Naive thymus-derived CD4-positive, alpha-beta T cell (primary cell): ENCODE data around the gene CD93. TPM values are rescaled to one million over a fixed set of nuclear protein-coding genes. Genes with fewer than 3 reads are reported as not detected.

Source experiments
- ATAC-seq: fragments of 150-1000 bp; cut with Tn5 transposase; 2 replicates; pipeline ENCODE4 v1.10.0; 2021; ENCODE audit warnings: mild to moderate bottlenecking, moderate library complexity
- CTCF ChIA-PET: fragments of 350-600 bp; sonication (Branson Sonifier 250); formaldehyde crosslinking; loops from one replicate; lab custom pipeline; 2021; ENCODE audit warnings: antibody characterized with exemption; lab: Charles Lee
- POLR2A ChIA-PET: fragments of 350-600 bp; sonication (Branson Sonifier 250); formaldehyde crosslinking; loops from one replicate; lab custom pipeline; 2021; ENCODE audit warnings: antibody characterized with exemption, inconsistent platforms; lab: Charles Lee
- DNase-seq, 9 donors: peaks; one replicate each; pipeline versions ENCODE4 v3.0.0 to v3.0.0-alpha.2; 2020 to 2022; ENCODE audit warnings: mixed read lengths in 1 of 9
- H3K27ac ChIP-seq: one replicate; pipeline ENCODE4 v1.7.0; 2013; ENCODE audit warnings: mild to moderate bottlenecking, low read depth, low read length, moderate library complexity
- H3K27me3 ChIP-seq, 2 donors: one replicate each; pipeline ENCODE4 v1.7.0; 2013; ENCODE audit warnings: low read length in 2 of 2, mild to moderate bottlenecking in 2 of 2, moderate library complexity in 2 of 2; ENCODE audit not compliant: control insufficient read depth in 2 of 2, insufficient read depth in 2 of 2
- H3K36me3 ChIP-seq, 3 experiments: 1 replicate in 2 of 3; 2 replicates in 1 of 3; pipeline ENCODE4 v1.7.0; 2013; ENCODE audit warnings: low read length in 3 of 3, mild to moderate bottlenecking in 3 of 3, moderate library complexity in 1 of 3; ENCODE audit not compliant: insufficient read depth in 3 of 3, control insufficient read depth in 2 of 3
- H3K4me1 ChIP-seq, 2 donors: one replicate each; pipeline ENCODE4 v1.7.0; 2013; ENCODE audit warnings: low read length in 2 of 2, mild to moderate bottlenecking in 2 of 2, moderate library complexity in 1 of 2; ENCODE audit not compliant: control insufficient read depth in 2 of 2, insufficient read depth in 2 of 2
- H3K4me3 ChIP-seq: 2 replicates; pipeline ENCODE4 v1.7.0; 2013; ENCODE audit warnings: mild to moderate bottlenecking, low read length
- H3K9me3 ChIP-seq, 3 experiments: 1 replicate in 2 of 3; 2 replicates in 1 of 3; pipeline ENCODE4 v1.7.0; 2013; ENCODE audit warnings: low read length in 3 of 3; ENCODE audit not compliant: control insufficient read depth in 2 of 3
- H3K27ac Mint-ChIP-seq, 9 donors: one replicate each; pipeline ENCODE4 v1.8.0; 2020 to 2022; ENCODE audit warnings: mixed read lengths in 9 of 9, mild to moderate bottlenecking in 8 of 9, moderate library complexity in 5 of 9, inconsistent platforms in 2 of 9
- H3K27me3 Mint-ChIP-seq, 5 donors: one replicate each; pipeline ENCODE4 v1.8.0; 2021 to 2022; ENCODE audit warnings: mixed read lengths in 5 of 5, mild to moderate bottlenecking in 1 of 5
- H3K36me3 Mint-ChIP-seq, 5 donors: one replicate each; pipeline ENCODE4 v1.8.0; 2020 to 2022; ENCODE audit warnings: mixed read lengths in 5 of 5, mild to moderate bottlenecking in 3 of 5, inconsistent platforms in 1 of 5
- H3K4me1 Mint-ChIP-seq, 7 donors: one replicate each; pipeline ENCODE4 v1.8.0; 2020 to 2022; ENCODE audit warnings: mixed read lengths in 7 of 7, mild to moderate bottlenecking in 3 of 7, inconsistent platforms in 1 of 7
- H3K4me3 Mint-ChIP-seq, 10 donors: one replicate each; pipeline ENCODE4 v1.8.0; 2020 to 2022; ENCODE audit warnings: mild to moderate bottlenecking in 10 of 10, mixed read lengths in 10 of 10, moderate library complexity in 6 of 10, inconsistent platforms in 2 of 10
- H3K9me3 Mint-ChIP-seq, 11 donors: one replicate each; pipeline ENCODE4 v1.8.0; 2020 to 2022; ENCODE audit warnings: mixed read lengths in 11 of 11, mild to moderate bottlenecking in 4 of 11, inconsistent platforms in 1 of 11, moderate library complexity in 1 of 11
- intact Hi-C, 2 donors: fragments of 100-400 bp; cut with micrococcal nuclease; formaldehyde crosslinking; loops; one replicate each; pipeline ENCODE4 v1.15.1; 2023
- polyA plus RNA-seq, 2 donors: library from polyadenylated mRNA; unstranded; fragments of 300-500 nt; fragmentation: Illumina TruSeq; gene quantifications; one replicate each; pipeline ENCODE4 v1.2.3, GENCODE V29; 2021
- total RNA-seq, 6 experiments: library from RNA in 5 of 6; stranded (reverse) in 5 of 6; gene quantifications; 1 replicate in 5 of 6; 2 replicates in 1 of 6; pipeline ENCODE4 v1.2.3 and lab custom pipeline; 2021 to 2026

CD93 gene
- total and polyA plus RNA-seq, 7 experiments from 2014 or later = 0.02 to 61.2 (median 2.6) TPM; not detected in 1

DNA sequence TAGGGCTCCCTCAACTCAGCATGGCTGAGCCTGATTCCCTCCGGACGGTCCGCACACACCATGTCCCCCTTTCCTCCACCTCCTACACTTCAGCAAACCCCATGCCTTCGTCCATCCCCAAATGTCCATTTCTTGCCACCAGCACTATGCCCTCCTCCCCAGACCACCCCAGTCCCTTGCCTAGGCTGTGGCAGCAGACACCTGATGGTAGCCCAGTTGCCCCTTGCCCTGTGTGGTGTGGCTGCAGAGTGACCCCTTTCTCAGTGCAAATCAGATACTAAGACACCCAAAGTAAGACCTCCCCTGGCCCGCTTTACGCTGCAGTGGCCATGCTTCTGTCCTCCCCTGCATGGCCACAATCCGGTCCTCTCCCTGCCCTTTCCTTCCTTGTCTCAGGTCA is 34.1 kb upstream of the CD93 start:
- ATAC-seq = no peak
- Histone ChIP-seq H3K36me3 (no peaks in the 10 kb centered on the region), H3K27me3 (no peaks in the 10 kb centered on the region), H3K4me3 (no peak overlapping the region), H3K9me3 (no peaks in the 10 kb centered on the region), H3K4me1 (no peaks in the 10 kb centered on the region), H3K27ac (no peak overlapping the region)
- no peak overlapping the region for H3K4me3 Mint-ChIP-seq
- no peak for DNase-seq
- peaks cover 0 to 7% (median 0%) of the 10 kb centered on the region in 7 donors for H3K4me1 Mint-ChIP-seq
- peaks cover 0 to 2% (median 0%) of the 10 kb centered on the region in 11 donors for H3K9me3 Mint-ChIP-seq
- no peak overlapping the region for H3K27ac Mint-ChIP-seq
- intact Hi-C loops = no loop called here
- CTCF ChIA-PET = no interaction called here
- peaks cover 0 to 14% (median 9%) of the 10 kb centered on the region in 5 donors for H3K27me3 Mint-ChIP-seq
- POLR2A ChIA-PET = no interaction called here
- no peaks in the 10 kb centered on the region for H3K36me3 Mint-ChIP-seq

DNA sequence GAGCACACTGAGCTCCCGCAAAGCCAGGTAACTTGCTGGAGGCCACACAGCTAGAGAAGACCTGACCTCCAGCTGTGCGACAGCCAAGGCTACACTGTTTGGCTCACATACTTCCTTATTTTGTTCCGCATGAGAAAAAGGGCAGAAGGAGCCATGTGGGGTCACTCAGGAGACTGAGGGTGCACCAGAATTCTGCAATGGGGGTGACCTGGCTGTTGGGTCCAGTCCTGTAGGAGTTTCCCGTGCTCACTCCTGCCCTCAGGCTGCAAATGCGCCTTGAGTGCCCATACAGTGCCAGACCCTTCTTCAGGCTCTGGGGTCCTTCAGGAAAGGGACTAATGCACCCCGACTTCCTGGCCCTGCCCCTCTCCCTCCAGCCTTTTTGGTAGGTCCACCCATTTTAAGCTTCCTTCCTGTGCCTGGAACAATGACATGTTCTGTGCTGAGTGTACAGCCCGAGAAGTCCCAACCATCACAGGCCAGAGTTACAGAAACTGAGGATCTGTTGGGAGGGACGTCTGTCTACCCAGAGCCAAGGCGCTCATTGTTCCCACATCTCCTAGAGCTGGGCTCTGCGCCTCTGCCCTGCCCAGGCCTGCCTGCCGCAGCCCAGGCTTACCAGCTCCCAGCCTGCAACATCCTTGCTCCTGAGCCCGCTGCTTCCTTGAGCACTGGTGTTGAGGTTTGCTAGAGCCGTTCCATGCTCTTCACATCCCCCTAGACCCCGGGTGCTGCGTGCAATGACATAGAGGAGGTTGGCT is 33.5 kb upstream of the CD93 start:
- no peaks in the 10 kb centered on the region for H3K27me3 ChIP-seq
- no peaks in the 10 kb centered on the region for H3K9me3 ChIP-seq
- no peak for ATAC-seq
- no peaks in the 10 kb centered on the region for H3K4me1 ChIP-seq
- H3K27ac ChIP-seq = no peak overlapping the region
- H3K4me3 Mint-ChIP-seq = no peak overlapping the region
- H3K36me3 Mint-ChIP-seq = no peaks in the 10 kb centered on the region
- H3K9me3 Mint-ChIP-seq = peaks cover 0 to 2% (median 0%) of the 10 kb centered on the region in 11 donors
- H3K36me3 ChIP-seq = no peaks in the 10 kb centered on the region
- CTCF ChIA-PET = no interaction called here
- POLR2A ChIA-PET = no interaction called here
- H3K27me3 Mint-ChIP-seq = peaks cover 0 to 13% (median 5%) of the 10 kb centered on the region in 5 donors
- no peak for DNase-seq
- H3K27ac Mint-ChIP-seq = no peak overlapping the region
- H3K4me1 Mint-ChIP-seq = peaks cover 0 to 8% (median 0%) of the 10 kb centered on the region in 7 donors
- H3K4me3 ChIP-seq = no peak overlapping the region
- intact Hi-C loops = no loop called here

DNA sequence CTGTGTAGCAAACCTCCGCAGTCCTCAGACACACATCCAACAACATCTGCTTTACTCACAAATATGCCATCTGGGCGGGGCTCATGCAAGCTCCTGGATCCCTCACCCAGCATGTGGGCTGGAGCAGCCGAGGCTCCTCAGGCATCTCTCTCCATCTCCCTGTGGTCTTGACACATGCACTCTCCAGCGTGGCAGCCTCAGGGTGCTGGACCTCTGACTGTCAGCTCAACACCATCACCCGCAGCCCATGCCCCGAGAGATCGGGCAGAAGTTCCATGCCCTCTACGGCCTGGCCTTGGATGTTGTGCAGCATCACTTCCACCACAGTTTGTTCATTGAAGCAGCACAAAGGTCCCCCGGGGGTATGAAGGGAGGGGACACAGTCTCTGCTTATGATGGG is 32.6 kb upstream of the CD93 start:
- Mint-ChIP-seq H3K4me1 (peaks cover 0 to 8% (median 0%) of the 10 kb centered on the region in 7 donors), H3K4me3 (no peak overlapping the region), H3K27ac (no peak overlapping the region), H3K9me3 (peaks cover 0 to 2% (median 0%) of the 10 kb centered on the region in 11 donors), H3K36me3 (no peaks in the 10 kb centered on the region), H3K27me3 (peaks cover 0 to 13% (median 5%) of the 10 kb centered on the region in 5 donors)
- ChIA-PET POLR2A (no interaction called here), CTCF (no interaction called here)
- Histone ChIP-seq H3K36me3 (no peaks in the 10 kb centered on the region), H3K27ac (no peak overlapping the region), H3K4me3 (no peak overlapping the region), H3K4me1 (no peaks in the 10 kb centered on the region), H3K9me3 (no peaks in the 10 kb centered on the region), H3K27me3 (no peaks in the 10 kb centered on the region)
- no peak for DNase-seq
- intact Hi-C loops = no loop called here
- no peak for ATAC-seq

DNA sequence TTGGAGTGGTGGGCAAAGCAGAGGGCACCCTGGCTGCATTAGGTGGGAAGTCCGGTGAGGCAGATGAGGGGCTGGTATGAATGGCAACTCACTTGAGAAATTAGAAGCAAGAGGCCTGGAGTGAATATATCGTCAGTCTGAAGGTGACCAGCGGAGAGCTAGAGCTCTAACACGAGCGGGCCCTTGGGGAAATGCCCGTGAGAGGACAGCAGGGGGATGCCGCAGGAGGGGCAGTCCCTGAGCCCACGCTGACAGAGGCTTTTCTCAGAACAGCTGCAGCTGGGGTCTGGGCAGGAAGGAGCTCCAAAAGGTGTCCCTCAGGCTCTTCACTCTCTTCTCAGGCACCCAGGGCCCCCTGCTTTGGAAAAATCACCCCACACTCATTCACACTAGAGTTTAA is 32.0 kb upstream of the CD93 start:
- Mint-ChIP-seq H3K4me1 (peaks cover 0 to 8% (median 0%) of the 10 kb centered on the region in 7 donors), H3K36me3 (no peaks in the 10 kb centered on the region), H3K27ac (no peak overlapping the region), H3K9me3 (peaks cover 0 to 2% (median 0%) of the 10 kb centered on the region in 11 donors), H3K27me3 (peaks cover 0 to 13% (median 5%) of the 10 kb centered on the region in 5 donors), H3K4me3 (no peak overlapping the region)
- Histone ChIP-seq H3K9me3 (no peaks in the 10 kb centered on the region), H3K36me3 (no peaks in the 10 kb centered on the region), H3K4me1 (no peaks in the 10 kb centered on the region), H3K4me3 (no peak overlapping the region), H3K27ac (no peak overlapping the region), H3K27me3 (no peaks in the 10 kb centered on the region)
- ChIA-PET POLR2A (no interaction called here), CTCF (no interaction called here)
- ATAC-seq (no peak), DNase-seq (no peak)
- intact Hi-C loops = no loop called here

DNA sequence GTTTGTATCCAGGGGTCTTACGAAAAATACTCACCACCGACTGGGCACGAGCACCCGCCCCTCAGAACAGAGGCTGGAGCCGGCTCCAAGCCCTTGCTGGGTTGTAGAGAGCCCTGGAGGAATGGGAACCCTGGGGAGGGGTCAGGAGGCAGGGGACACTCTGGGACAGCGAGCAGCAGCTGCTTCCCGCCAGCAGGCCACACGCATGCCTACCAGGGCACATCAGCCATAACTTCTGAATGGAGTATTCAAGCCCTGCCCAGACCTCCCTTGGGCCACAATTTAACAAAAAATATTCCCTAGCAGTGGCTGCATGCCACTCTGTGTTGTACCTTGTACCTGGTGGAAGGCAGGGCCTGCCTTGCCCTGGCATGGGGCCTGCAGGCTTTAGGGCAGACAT is 31.6 kb upstream of the CD93 start:
- Mint-ChIP-seq H3K27ac (no peak overlapping the region), H3K9me3 (peaks cover 0 to 2% (median 0%) of the 10 kb centered on the region in 11 donors), H3K4me1 (peaks cover 0 to 8% (median 0%) of the 10 kb centered on the region in 7 donors), H3K36me3 (no peaks in the 10 kb centered on the region), H3K4me3 (no peak overlapping the region), H3K27me3 (peaks cover 0 to 15% (median 5%) of the 10 kb centered on the region in 5 donors)
- DNase-seq (no peak), ATAC-seq (no peak)
- no peaks in the 10 kb centered on the region for H3K9me3 ChIP-seq
- no peak overlapping the region for H3K27ac ChIP-seq
- no peak overlapping the region for H3K4me3 ChIP-seq
- CTCF ChIA-PET = no interaction called here
- intact Hi-C loops = no loop called here
- H3K27me3 ChIP-seq = no peaks in the 10 kb centered on the region
- no peaks in the 10 kb centered on the region for H3K36me3 ChIP-seq
- H3K4me1 ChIP-seq = no peaks in the 10 kb centered on the region
- POLR2A ChIA-PET = no interaction called here

DNA sequence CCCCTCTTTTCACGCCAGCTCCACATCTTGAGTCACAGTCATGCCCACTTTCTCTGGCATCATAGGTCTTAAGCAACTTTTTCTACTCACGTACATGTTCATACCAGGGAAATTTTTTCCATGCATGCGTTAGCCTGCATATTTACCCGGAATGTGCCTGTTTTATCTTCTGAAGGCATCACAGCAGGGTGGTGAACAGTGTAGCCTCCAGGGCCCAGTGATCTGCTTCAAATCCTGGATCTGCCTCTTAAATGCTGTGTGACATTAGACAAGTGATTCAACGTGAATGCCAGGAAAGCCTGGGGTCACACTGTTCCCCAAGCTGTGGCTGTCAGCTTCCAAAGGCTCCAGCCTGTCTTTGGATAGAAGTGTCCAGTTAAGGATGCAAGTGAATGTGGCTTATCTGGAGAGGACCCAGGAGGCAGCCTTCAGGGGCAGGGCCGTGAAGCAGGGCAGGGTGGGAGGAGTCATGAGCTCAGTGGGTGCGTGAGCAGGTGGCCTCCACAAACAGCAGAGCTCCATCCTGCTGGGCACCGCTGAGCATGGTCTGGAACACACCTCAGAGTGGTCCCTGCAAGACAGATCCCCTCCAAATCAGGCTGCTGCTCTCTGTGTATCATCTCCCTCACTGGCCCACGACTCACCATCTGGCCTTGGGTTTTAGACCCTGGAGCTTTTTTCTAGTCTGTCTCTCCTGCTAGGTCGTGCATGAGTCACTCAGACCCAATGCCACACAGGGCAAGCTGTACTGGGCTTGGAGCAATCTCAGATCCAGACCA is 30.4 kb upstream of the CD93 start:
- ChIA-PET POLR2A (no interaction called here), CTCF (no interaction called here)
- peaks cover 0 to 8% (median 0%) of the 10 kb centered on the region in 7 donors for H3K4me1 Mint-ChIP-seq
- no peaks in the 10 kb centered on the region for H3K9me3 ChIP-seq
- H3K36me3 ChIP-seq = no peaks in the 10 kb centered on the region
- H3K4me1 ChIP-seq = no peaks in the 10 kb centered on the region
- H3K36me3 Mint-ChIP-seq = no peaks in the 10 kb centered on the region
- intact Hi-C loops = no loop called here
- ATAC-seq (peak; percentile 57), DNase-seq (no peak)
- peaks cover 0 to 2% (median 0%) of the 10 kb centered on the region in 11 donors for H3K9me3 Mint-ChIP-seq
- no peaks in the 10 kb centered on the region for H3K27me3 ChIP-seq
- no peak overlapping the region for H3K27ac ChIP-seq
- H3K4me3 ChIP-seq = no peak overlapping the region
- H3K27me3 Mint-ChIP-seq = peaks cover 0 to 12% (median 5%) of the 10 kb centered on the region in 5 donors
- H3K27ac Mint-ChIP-seq = no peak overlapping the region
- no peak overlapping the region for H3K4me3 Mint-ChIP-seq
